GM19395 (cell line): Measurements from ENCODE around the gene CCBE1.
"Not testable (repeated sequence)": the region's sequence is repeated elsewhere in the genome, so short reads cannot be mapped to it uniquely, and the experiment has no call there.

ENCODE experiments used
- ATAC-seq: cut with Tn5 transposase; IDR thresholded peaks from one replicate; pipeline ENCODE4 v1.9.1; 2021; ENCODE audit warnings: mild to moderate bottlenecking, moderate library complexity; ENCODE audit not compliant: unreplicated experiment

The CCBE1 gene

DNA sequence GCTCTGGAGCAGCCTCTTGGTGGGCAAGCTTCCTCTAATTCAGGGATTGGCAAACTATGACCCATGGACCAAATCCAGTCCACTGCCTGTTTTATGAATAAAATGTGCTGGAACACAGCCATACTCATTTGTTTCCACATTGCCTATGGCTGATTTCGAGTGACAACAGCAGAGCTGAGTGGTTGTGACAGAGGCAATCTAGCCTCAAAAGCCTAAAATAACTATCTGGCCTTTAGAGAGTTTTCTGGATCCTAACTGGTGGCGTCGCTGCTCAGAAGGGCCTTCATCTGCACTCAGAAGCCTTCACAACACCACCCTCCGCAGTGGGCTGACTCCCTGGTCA lies 147.1 kb downstream of the CCBE1 start:
- ATAC-seq: no peak

DNA sequence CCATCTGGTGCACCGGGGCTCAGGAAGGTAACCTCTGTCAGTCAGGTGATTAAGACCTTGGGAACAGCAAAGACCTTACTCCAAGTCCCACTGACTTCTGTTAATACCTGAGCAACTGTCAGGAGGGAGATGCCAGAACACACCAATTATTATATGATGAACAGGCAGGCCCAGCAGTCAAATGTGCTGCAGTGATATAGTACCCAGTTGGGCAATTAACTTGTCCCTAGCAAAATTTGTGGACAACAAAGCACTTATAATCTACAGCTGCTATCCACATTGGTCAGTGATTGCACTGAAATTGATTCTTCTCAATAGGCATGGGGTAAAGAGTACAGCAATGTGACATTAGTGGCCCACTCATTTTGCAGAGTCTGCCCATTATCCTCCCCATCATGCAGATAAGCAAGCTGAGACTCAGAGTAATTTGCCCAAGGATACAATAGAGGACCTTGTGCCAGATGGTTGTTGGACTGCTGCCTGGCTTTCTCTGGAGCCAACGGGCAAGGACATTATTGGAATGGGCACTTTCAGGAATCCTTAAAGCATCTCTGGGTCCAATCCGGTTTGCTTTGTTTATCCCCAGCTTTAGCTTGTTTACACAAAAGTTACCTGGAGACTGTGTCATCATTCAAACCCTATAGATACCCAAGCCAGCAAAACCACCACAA lies 147.6 kb downstream of the CCBE1 start:
- no peak for ATAC-seq

DNA sequence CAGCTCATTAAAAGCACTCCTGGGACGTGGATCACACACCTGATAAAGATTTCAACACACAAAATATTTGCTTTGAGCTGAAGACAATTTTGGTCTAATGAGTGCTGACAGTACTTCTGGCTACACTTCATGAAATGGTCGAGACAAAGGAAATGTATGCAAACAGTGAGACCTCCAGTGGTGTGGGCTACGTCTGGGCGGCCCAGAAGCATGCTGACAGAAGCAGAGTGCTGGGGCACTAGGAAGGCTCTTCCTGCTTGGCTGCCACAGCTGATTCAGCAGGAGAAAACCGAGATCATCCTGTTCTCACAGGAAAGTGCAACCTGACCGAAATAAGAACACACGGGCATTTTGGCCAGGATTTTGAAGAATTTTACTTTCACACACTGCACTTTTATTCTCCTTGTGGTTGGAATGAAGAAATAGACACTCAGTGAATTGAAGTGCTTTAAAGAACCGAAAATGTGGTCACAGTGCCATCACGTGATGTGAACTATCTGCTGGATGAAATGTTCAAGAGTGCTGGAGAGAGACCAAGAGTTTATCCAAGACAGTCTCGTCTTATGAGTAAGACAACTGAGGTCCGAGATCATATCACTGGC lies 149.5 kb downstream of the CCBE1 start:
- no peak for ATAC-seq

DNA sequence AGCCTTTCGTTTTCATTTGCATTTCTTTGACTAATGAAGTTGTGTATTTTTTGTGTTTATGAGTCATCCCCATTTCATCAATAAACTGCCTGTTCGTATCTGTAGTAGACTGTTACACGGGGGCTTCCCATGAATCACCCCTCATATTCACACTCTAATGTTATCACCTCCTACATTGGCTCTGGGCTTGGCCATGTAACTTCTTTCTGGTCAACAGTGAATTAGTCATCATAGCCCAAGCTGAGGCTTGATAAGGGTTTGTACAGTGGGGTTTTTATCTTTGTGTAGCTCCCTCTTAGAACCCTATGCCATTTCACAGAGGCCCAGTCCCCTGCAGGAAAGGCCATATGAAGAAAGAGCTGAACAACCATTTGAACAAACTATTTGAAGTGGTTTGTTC lies 151.0 kb downstream of the CCBE1 start:
- no peak for ATAC-seq

DNA sequence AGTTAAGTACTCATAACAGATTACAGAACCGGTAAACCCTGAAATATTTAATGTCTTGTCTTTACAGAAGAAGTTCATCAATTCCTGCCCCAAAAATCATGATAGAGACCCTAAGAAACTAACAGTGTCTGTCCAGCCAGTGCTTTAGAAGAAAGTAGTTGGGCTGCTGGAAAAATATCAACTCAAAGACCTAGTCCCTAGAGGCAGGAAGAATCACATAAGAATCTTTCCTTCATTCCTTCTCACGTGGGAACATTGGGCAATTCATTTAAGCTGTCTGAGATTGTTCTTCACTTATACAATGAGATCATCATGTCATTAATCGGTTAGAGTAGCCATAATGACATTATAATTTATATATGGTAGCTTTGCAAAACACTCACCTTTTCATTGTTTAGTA lies 156.4 kb downstream of the CCBE1 start:
- ATAC-seq: no peak

DNA sequence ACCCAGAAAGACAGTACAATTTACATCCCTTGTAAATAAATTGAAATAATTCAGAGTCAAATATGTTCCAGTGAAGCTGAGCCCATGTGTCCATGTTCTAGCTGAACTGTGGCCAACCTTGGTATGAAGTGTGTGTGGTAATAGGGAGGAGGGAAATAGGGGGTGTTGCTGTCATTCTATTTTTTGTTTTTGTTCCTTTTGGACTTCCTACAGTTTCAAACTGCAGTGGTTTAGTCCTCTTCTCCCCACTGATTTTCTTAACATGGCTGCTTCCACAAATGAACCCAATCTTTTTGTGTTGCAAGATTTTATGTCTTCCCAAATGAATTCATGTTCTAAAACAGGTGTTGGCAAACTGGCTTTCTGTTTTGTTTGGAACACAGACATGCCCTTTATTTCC lies 156.9 kb downstream of the CCBE1 start:
- ATAC-seq: no peak

DNA sequence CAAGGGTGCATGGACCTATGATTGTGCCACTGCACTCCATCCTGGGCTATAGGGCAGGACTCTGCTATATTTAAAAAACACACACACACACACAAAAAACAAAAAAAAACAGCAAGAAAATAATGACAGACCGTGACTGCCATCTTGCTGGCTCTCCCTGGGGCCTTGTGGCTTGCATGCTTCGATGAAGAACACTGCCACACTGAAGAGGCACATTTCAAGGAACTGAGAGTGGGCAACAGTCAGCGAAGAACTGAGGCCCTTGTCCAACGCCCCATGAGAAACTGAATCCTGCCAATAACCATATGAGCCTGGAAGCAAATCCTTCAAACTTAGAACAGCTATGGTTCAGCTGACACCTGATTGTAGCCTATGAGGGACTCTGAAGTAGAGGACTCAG lies 158.1 kb downstream of the CCBE1 start:
- ATAC-seq: no peak

DNA sequence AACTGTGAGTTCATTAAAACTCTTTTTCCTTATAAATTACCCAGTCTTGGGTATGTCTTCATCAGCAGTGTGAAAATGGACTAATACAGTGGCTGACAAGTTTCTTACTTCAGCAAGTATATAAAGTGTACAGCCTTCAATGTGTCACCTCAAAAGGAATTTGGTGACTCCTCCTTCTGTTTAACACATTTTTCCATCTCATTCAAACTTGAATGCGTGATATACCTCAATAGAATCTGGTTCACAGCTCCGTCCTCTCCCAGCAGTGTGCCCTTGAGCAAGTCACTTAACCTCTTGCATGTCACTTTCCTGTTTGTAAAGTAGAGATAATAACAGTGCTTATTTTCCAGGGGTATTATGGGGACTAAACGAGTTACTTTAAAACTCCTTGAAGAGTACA lies 159.6 kb downstream of the CCBE1 start:
- no peak for ATAC-seq

DNA sequence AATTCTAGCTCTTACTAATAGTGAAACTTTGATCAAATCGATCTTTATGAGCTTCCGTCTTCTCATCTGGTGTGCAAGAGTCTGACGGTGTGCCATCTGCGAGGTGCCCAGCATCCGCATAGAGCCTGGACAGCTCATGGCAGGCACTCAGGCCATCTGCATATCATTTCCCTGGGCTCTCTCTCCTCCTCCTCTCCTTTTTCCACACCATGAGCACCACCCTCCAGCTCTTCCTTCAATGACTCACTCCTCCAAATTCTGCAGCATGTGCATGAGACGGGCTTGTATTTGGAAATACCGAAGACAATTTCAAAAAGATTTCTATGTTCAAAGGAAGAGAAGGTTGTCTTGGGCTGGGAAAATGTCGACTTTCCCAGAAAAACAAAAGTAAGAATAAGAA lies 161.1 kb downstream of the CCBE1 start:
- no peak for ATAC-seq

DNA sequence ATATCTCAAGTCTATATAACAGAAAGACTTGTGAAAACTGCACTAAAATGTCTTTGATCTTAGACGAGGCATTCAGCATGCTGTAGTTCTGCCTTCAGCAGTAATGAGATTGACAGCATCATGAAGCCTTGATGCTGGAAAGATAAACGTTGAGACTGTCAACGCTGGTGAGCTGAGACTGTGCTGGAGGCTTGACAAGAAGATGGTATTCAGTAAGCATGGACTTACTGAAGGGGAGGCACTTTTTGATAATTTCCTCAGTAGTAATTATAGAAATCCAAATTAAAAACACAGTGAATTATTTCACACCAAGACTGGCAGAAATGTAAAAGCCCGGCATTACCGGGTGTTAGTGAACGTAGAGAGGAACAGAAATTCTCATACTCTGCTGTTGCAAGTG lies 162.2 kb downstream of the CCBE1 start:
- ATAC-seq: no peak

DNA sequence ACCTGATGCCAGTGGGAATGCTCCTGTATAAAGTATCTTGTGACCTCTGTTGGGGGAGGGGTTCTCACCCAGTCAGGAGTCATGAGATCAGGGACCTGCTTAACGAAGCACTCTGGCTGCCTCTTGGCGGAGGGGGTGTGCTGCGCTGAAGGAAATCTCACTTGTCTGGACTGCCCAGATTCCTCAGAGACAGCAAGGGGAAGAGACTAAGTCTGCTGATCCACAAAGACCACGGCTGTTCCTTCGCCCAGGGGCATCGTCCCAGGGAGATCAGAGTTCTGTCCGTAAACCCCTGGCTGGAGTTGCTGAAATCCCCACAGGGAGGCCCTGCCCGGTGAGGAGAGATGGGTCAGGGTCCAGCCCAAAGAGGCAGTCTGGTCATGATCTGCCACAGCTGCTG lies 168.4 kb downstream of the CCBE1 start:
- ATAC-seq: no peak

DNA sequence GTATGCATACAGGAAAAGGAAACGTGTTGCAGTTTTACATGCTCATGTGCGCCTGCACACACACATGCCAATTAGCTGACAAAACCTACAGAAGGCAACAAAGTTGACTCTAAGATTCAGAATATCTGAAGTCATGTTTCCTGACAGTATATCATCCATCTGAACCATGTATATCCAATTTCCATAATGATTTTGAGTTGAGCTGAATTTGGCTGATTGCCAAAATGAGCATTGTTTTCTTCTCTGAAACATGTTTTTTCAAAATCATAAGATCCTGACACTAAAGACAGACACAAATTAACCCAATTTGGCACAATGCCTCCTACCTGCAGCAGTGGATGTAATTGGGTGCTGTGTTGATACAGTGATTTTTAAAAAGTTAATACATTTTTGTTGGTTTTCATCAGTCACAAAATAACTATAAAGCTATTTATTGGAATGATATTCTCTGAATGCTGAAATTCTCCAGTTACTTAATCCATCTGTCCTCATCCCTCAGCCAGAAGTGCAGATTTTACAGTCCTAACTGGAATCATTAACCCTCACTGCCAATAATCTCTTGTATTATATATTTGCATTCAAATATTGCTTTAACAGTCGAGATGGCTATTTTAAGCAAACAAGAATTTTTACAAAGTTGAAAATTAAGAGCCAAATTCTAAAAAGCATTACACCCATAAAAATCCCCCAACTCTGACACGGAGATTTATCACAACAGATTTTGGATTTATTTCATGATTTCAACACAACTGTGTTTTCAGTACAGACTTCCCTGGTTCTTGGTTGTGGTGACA lies 176.5 kb downstream of the CCBE1 start:
- no peak for ATAC-seq

DNA sequence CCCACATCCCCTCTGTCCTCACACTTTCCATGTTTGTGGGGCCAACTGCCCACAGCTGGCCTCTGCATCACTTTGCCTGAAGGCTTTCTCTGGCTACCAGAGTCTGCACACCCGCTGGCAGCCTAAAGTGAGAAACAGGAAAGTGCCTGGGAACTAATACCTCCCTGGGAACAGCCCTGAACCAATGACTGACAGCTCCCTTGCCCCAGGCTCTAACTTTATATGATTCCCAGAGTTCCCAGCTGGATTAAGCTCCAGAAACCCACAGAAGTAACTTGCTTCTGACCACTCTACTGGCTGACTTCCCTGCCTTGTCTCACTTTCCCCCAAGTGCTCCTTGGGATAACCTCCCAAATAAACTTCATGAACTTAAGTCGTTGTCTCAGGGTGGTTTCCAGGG lies 178.5 kb downstream of the CCBE1 start:
- no peak for ATAC-seq

DNA sequence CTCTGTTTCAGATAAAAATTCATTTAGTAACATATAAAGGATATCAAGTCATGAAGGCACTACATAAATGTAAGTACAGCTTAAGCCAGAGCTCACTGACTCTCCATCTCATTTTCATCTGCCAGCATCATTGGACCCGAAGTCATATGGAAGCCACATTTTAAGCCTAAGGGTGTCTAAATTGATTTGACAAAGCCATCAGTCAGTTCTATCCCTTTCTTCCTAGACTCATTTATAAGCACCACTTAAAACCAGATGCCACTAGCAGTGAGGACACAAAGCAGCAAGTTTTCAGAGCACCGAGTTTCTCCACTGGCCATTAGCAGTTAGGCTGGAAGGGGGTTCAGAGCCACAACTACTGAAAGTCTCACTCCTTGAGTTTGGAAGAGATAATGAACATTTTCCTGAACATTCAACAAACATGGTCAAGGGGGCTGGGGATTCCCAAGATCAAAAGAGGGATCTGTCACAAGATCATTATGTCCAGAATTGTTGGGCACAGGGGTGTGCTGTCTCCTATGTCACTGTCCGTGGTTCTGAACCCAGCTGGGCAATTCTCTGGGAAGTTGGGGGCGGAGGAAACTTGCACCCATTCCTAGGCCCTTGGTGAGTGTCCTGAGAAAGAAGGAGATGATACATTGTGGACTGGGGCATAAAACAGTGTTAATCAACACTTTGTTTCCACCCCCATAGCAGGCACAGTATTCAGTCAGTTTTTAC lies 179.6 kb downstream of the CCBE1 start:
- ATAC-seq: no peak

DNA sequence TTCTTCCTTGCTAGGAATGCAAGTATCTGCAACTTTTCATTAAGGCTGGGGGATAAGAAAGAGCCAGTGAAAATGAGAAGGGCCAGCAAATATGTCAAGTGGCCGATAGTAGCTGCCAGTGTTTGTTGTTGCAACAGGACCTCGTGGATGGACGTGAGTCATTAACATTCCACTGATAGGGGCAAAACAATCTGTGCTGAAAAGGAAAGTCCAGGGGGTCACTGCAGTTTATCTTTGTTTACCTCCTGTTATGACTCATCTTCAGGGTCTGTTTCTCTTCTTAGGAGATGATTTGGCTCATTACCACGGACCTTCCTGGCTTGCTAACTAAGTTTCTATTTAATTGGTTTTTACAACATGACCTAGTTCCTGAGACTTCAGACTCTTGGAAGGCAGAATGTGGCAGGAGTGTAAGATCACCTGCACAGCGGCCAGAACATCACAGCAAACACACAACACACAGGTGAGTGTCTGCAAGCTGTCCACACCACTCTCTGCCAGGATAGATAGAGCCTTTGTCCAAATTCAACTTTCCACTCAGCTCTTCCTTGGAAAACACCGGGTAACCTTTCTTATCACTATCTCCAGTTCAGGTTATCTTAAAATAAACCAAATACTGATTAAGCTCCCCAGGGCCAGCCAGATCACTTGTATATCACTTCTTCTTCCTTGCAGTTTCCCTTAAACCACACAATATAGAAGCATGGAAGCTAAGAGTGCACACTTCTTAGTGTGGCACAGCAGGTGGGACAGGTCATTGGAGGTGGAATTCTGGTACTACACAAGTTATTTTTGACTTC lies 180.7 kb downstream of the CCBE1 start:
- no peak for ATAC-seq

DNA sequence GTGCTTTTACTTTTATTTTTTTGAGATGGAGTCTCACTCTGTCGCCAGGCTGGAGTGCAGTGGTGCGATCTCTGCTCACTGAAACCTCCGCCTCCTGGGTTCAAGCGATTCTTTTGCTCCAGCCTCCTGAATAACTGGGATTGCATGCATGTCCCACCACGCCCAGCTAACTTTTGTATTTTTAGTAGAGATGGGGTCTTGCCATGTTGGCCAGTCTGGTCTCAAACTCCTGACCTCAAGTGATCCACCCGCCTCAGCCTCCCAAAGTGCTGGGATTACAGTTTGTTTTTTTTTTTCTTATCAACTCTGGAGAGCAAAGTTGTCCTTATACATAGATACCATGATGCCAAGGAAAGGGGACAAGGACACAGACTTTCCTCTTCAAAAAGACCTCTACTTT lies 181.3 kb downstream of the CCBE1 start:
- not testable (repeated sequence) for ATAC-seq

DNA sequence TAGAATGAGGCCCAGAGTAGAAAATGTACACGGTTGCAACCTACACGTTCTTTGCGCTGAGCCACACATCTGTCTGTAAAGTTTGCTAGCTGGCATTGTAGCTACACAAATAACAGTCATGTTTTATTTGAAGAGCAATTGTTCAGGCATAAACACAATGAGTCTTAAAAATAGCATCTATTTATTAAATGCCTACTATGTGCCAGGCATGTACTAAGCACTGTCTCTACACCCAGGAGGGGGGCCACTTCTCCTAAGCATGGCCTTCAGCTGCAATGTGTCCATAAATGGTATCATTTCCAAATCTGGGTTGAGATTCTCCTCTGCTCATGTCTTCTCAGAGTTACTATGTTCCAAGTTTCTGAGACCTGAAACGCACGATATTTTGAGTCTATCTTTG lies 182.1 kb downstream of the CCBE1 start:
- ATAC-seq: no peak

DNA sequence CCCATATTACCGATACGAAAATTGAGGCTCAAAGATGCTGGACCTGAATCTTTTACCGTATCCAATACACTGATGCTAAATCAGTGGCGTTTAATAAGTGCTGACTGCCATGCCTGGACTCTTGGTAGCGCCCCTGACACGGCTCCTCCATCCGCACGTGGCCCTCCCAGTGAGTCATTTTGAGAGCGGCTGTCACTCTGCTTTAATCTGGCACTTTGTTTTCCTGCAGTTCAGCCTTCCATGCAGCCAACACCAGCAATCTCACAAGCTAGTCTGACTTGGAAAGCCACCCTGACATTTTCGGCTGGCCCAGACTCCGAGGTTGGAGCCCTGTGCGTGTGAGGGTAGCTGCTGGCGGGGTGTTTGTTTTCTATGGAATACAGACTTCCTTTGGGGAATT lies 183.0 kb downstream of the CCBE1 start:
- no peak for ATAC-seq

DNA sequence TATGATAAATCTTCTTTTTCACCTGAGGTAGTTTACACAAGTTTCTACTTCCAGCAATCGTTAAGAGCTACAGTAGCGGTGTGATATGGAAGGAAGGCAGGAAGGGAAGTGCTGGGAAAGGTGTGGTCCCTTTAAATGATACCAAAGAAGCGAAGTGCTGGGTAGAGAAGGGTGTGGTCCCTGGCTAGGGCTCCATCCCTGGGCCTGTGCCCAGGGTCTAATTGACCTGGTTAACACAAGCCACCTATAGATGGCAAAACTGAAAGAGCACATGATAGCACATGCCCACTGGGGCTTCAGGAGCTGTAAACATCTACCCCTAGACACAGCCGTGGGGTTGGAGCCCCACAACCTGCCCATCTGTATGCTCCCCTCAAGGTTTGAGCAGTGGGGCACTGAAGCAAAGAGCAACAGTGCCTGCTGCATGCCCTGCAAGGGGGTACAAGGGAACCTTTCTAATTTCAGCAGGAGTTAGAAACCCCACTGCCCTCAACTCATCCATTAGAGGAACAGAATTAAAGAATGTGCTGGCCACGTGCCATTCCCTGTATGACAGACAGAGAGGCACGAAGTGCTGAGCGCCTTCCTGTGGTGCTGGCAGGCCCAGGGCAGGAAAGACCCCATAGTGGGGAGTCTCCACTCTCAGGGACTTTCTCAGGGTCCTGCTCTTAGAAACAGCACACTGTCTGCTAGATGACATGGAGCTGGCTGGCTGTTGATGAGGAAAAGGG lies 185.0 kb downstream of the CCBE1 start:
- ATAC-seq: no peak
